GM12874 (cell line): ENCODE results near the gene CASP6.

ENCODE experiments used
- CTCF ChIP-seq: IDR thresholded peaks from 2 replicates; pipeline ENCODE4 v1.5.1; 2011; ENCODE audit warnings: low read depth, mild to moderate bottlenecking, control low read depth, low read length, moderate library complexity; ENCODE audit not compliant: insufficient read depth

The CASP6 gene

GRCh38 chr4:109675843-109676242 lies 27.4 kb downstream of the CASP6 start:
- TF ChIP-seq CTCF, result no peak

- TF ChIP-seq CTCF, result no peak
Measured at GRCh38 chr4:109675181-109675580, 28.1 kb downstream of the CASP6 start.

GRCh38 chr4:109673303-109673702 lies 29.9 kb downstream of the CASP6 start:
- TF ChIP-seq CTCF, result no peak

- no peak for TF ChIP-seq CTCF
Measured at GRCh38 chr4:109672169-109672930, 30.9 kb downstream of the CASP6 start.

- no peak for TF ChIP-seq CTCF
Measured at GRCh38 chr4:109671350-109671749, 31.9 kb downstream of the CASP6 start.

GRCh38 chr4:109665783-109666485 lies 37.3 kb downstream of the CASP6 start:
- TF ChIP-seq CTCF, result no peak

GRCh38 chr4:109662771-109663170 lies 40.5 kb downstream of the CASP6 start:
- TF ChIP-seq CTCF, result no peak
